Left lung (tissue), 10 donors: ENCODE results near the gene RAPGEF2. TPM values are rescaled to one million over a fixed set of nuclear protein-coding genes. Genes with fewer than 3 reads are reported as not detected.

ENCODE experiments used
- ATAC-seq: fragments of 200-7000 bp; cut with Tn5 transposase; one replicate; pipeline ENCODE4 v1.9.1; 2020; ENCODE audit warnings: moderate library complexity
- DNase-seq, 4 donors: peaks; one replicate each; pipeline ENCODE4 v3.0.0-alpha.2; 2013 to 2020
- H3K27ac ChIP-seq, 2 donors: fragments of 200-600 bp; sonication (generic) in 1 of 2; one replicate each; pipeline versions ENCODE4 v1.5.0 to v1.8.0; 2020 to 2021
- H3K27me3 ChIP-seq, 2 donors: fragments of 200-600 bp; sonication (generic) in 1 of 2; one replicate each; pipeline versions ENCODE4 v1.5.0 to v1.8.0; 2020 to 2021
- H3K36me3 ChIP-seq, 2 donors: fragments of 200-600 bp; sonication (generic) in 1 of 2; one replicate each; pipeline versions ENCODE4 v1.5.0 to v1.8.0; 2020 to 2021
- H3K4me1 ChIP-seq, 2 donors: fragments of 200-600 bp; one replicate each; pipeline ENCODE4 v1.8.0; 2021
- H3K4me3 ChIP-seq, 2 donors: fragments of 200-600 bp; sonication (generic) in 1 of 2; one replicate each; pipeline versions ENCODE4 v1.5.0 to v1.8.0; 2020 to 2021; ENCODE audit warnings: mild to moderate bottlenecking in 1 of 2
- H3K9me3 ChIP-seq, 2 donors: fragments of 200-600 bp; sonication (generic) in 1 of 2; one replicate each; pipeline versions ENCODE4 v1.5.0 to v1.8.0; 2020 to 2021
- intact Hi-C, 2 donors: fragments of 100-400 bp; cut with DNase I; formaldehyde crosslinking; loops; one replicate each; pipeline versions ENCODE4 v1.11.2 to v1.14.2; 2022
- polyA plus RNA-seq, 6 donors: library from polyadenylated mRNA; unstranded; fragments of 120-200 nt; gene quantifications; one replicate each; pipeline ENCODE4 v1.2.1, GENCODE V29; 2013; ENCODE audit not compliant: insufficient read length in 6 of 6
- total RNA-seq, 2 donors: library from RNA; stranded (reverse); fragmentation: NEBNext Ultra II Directional; extraction: Animal tissue kit (Norgen Biotek cat#: 25700); gene quantifications; one replicate each; pipeline ENCODE4 v1.2.1, GENCODE V29; 2021
- TF ChIP-seq, protein P1 (sequence below), 2 donors: fragments of 200-600 bp; sonication (generic) in 1 of 2; IDR thresholded peaks; one replicate each; pipeline versions ENCODE4 v1.5.0 to v1.8.0; 2021; ENCODE audit warnings: antibody characterized with exemption in 2 of 2
- donor health status: DM: no; HTN: yes; CAD: no.
- donor health status: DM: no; HTN: no; CAD: no.

Gene RAPGEF2
- total and polyA plus RNA-seq, 8 donors = 39.9 to 52.0 (median 45.4) TPM

DNA sequence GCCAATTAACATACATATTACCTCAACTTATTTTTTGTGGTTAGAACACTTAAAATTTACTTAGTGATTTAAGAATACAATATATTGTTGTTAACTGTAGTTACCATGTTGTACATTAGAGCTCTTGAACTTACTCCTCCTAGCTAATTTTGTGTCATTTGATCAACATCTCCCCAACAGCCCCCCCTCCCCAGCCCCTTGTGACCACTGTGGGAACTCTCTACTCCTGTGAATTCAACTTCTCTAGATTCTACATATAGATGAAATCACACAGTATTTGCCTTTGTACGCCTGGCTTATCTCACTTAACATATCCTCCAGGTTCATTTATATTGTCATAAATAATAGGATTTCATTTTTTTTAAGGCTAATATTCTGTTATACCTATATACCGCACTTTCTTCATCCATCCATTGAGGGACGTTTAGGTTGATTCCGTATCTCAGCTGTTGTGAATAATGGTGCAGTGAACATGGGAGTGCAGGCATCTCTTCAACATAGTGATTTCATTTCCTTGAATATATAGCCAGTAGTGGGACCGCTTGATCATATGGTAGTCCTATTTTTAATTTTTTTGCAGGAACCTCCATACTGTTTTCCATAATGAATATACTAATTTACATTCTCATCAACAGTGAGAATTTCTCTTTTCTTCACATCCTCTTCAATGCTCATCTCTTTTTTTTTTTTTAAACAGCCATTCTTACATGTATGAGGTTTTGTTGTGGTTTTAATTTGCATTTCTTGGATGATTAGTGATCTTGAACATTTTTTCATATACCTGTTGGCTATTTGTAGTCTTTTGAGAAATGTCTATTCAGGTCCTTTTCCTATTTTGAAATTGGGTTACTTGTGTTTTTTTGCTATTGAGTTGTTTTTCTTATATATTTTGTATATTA is 66.8 kb downstream of the RAPGEF2 start:
- Histone ChIP-seq H3K9me3 (no peaks in the 10 kb centered on the region), H3K36me3 (no peaks in the 10 kb centered on the region), H3K27ac (no peak overlapping the region), H3K4me3 (no peak overlapping the region), H3K4me1 (peaks cover 0 to 29% of the 10 kb centered on the region in 2 donors), H3K27me3 (no peaks in the 10 kb centered on the region)
- DNase-seq (no peak), ATAC-seq (no peak)
- intact Hi-C loops = loop anchor here in 1 of 2 donors (10.0 kb wide), 1 partner anchor 315 kb away; no protein-coding TSS in a partner anchor
- TF ChIP-seq, protein P1, sequence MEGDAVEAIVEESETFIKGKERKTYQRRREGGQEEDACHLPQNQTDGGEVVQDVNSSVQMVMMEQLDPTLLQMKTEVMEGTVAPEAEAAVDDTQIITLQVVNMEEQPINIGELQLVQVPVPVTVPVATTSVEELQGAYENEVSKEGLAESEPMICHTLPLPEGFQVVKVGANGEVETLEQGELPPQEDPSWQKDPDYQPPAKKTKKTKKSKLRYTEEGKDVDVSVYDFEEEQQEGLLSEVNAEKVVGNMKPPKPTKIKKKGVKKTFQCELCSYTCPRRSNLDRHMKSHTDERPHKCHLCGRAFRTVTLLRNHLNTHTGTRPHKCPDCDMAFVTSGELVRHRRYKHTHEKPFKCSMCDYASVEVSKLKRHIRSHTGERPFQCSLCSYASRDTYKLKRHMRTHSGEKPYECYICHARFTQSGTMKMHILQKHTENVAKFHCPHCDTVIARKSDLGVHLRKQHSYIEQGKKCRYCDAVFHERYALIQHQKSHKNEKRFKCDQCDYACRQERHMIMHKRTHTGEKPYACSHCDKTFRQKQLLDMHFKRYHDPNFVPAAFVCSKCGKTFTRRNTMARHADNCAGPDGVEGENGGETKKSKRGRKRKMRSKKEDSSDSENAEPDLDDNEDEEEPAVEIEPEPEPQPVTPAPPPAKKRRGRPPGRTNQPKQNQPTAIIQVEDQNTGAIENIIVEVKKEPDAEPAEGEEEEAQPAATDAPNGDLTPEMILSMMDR (IDR thresholded peaks at IDR 0.05) = no peak

DNA sequence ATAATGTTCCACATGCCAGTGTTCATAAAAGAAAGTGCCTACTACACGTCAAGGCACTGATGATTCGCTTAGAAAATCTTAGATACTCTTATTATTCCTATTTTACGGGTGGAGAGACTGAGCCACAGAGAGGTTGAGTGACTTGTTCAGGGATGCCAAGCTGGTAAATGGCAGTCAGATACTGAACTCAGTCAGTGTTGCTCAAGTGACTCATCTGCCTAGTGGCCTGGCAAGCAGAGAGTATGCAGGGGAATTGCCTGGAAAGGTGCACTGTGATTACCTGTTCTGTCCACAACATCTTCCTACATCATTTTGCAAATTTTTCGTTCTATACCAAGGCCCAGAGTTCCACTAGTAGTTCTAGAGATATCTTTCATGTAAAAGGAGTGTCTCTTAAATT is 68.4 kb downstream of the RAPGEF2 start:
- Histone ChIP-seq H3K36me3 (no peaks in the 10 kb centered on the region), H3K4me3 (no peak overlapping the region), H3K27me3 (no peaks in the 10 kb centered on the region), H3K4me1 (peaks cover 4 to 41% of the 10 kb centered on the region in 2 donors), H3K9me3 (no peaks in the 10 kb centered on the region), H3K27ac (no peak overlapping the region)
- intact Hi-C loops = loop anchor here in 1 of 2 donors (10.0 kb wide), 1 partner anchor 316 kb away; no protein-coding TSS in a partner anchor
- TF ChIP-seq, protein P1 (IDR thresholded peaks at IDR 0.05) = no peak
- DNase-seq (no peak), ATAC-seq (peak; percentile 15)

DNA sequence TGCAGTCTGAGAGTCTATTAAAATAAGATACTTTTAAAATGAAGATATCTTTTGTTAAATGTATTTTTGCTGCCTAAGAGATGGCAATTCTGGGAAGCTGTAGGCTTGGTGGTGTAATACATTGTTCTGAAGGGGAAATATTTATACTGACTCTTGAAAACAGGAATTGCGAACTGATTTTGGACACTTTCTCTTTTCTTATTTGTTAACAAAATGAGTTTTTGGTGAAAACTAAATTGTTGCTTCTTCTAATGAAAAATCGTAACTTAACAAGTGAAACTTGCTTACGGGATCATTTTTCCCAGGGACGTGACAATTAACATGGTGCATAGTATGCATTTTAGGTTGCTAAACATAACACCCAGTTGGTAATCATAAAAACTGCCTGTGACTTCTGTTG is 71.0 kb downstream of the RAPGEF2 start:
- Histone ChIP-seq H3K9me3 (no peaks in the 10 kb centered on the region), H3K27ac (peak overlapping the region in 1 of 2 donors; percentile 48), H3K27me3 (no peaks in the 10 kb centered on the region), H3K4me1 (peaks cover 12 to 66% of the 10 kb centered on the region in 2 donors), H3K36me3 (no peaks in the 10 kb centered on the region), H3K4me3 (no peak overlapping the region)
- TF ChIP-seq, protein P1 (IDR thresholded peaks at IDR 0.05) = no peak
- intact Hi-C loops = loop anchor here in 1 of 2 donors (10.0 kb wide), 1 partner anchor 319 kb away; no protein-coding TSS in a partner anchor
- DNase-seq = no peak
- ATAC-seq = no peak

DNA sequence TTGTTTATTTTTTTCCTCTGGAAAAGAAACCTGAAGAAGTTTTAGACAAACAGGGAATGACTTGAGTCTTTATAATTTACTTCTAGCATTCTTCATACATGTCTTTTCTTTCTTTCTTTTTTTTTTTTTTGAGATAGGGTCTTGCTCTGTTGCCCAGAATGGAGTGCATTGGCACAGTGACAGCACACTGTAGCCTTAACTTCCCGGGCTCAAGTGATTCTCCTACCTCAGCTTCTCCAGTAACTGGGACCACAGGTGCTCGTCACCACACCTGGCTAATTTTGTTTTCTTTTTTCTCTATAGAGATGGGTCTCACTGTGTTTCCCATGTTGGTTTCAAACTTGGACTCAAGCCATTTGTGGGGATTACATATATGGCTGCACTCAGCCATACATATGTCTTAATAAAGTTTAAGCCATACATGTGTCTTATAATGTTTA is 71.8 kb downstream of the RAPGEF2 start:
- H3K4me3 ChIP-seq = no peak overlapping the region
- no peaks in the 10 kb centered on the region for H3K27me3 ChIP-seq
- intact Hi-C loops = loop anchor here in 1 of 2 donors (10.0 kb wide), 1 partner anchor 320 kb away; no protein-coding TSS in a partner anchor
- no peaks in the 10 kb centered on the region for H3K36me3 ChIP-seq
- peak overlapping the region in 1 of 2 donors; percentile 48 for H3K27ac ChIP-seq
- DNase-seq = no peak
- no peak for ATAC-seq
- H3K9me3 ChIP-seq = no peaks in the 10 kb centered on the region
- peaks cover 17 to 74% of the 10 kb centered on the region in 2 donors for H3K4me1 ChIP-seq
- TF ChIP-seq, protein P1 (IDR thresholded peaks at IDR 0.05) = no peak
